Caco-2 (cell line): ENCODE measurements around the gene CDH6. TPM values are rescaled to one million over a fixed set of nuclear protein-coding genes. Genes with fewer than 3 reads are reported as not detected.

Source experiments
- BruUV-seq: library from RNA; stranded (reverse); fragments of 400-500 nt; replicated peaks from 2 replicates; lab custom pipeline; 2021; lab: Mats Ljungman, UMichigan
- CTCF ChIA-PET: fragments of 300-600 bp; sonication (Branson Sonifier 250); formaldehyde crosslinking; loops from one replicate; lab custom pipeline; 2022; ENCODE audit warnings: antibody characterized with exemption; lab: Charles Lee
- POLR2A ChIA-PET: fragments of 300-600 bp; sonication (Branson Sonifier 250); formaldehyde crosslinking; loops from one replicate; lab custom pipeline; 2022; ENCODE audit warnings: antibody characterized with exemption; lab: Charles Lee
- DNase-seq, 2 experiments: peaks; one replicate each; pipeline versions ENCODE4 v3.0.0 to v3.0.0-alpha.2; 2020 to 2022
- H3K27me3 ChIP-seq: replicated peaks from 2 replicates; pipeline ENCODE4 v1.6.0; 2011; ENCODE audit warnings: low read length; ENCODE audit not compliant: control insufficient read depth, insufficient read depth
- H3K36me3 ChIP-seq: 2 replicates; pipeline ENCODE4 v1.5.1; 2011; ENCODE audit warnings: low read length; ENCODE audit not compliant: control insufficient read depth, insufficient read depth
- H3K4me1 ChIP-seq: fragments of 250-450 bp; sonication (Bioruptor Pico); 2 replicates; pipeline ENCODE4 v1.5.1; 2020; ENCODE audit warnings: mild to moderate bottlenecking
- H3K4me3 ChIP-seq: 2 replicates; pipeline ENCODE4 v1.5.1; 2011; ENCODE audit warnings: low read depth, mild to moderate bottlenecking, control low read depth, low read length
- H3K9me3 ChIP-seq: fragments of 250-450 bp; sonication (Bioruptor Pico); 2 replicates; pipeline ENCODE4 v1.5.1; 2020; ENCODE audit warnings: mild to moderate bottlenecking, moderate library complexity
- H3K27ac Mint-ChIP-seq: one replicate; pipeline ENCODE4 v1.8.0; 2022; ENCODE audit warnings: mixed read lengths; ENCODE audit not compliant: unreplicated experiment
- H3K27me3 Mint-ChIP-seq: one replicate; pipeline ENCODE4 v1.8.0; 2022; ENCODE audit warnings: mixed read lengths; ENCODE audit not compliant: insufficient read depth, unreplicated experiment
- H3K36me3 Mint-ChIP-seq: one replicate; pipeline ENCODE4 v1.8.0; 2022; ENCODE audit warnings: mild to moderate bottlenecking, mixed read lengths; ENCODE audit not compliant: insufficient read depth, unreplicated experiment
- H3K4me1 Mint-ChIP-seq: one replicate; pipeline ENCODE4 v1.8.0; 2022; ENCODE audit warnings: low read depth, mixed read lengths; ENCODE audit not compliant: unreplicated experiment
- H3K4me3 Mint-ChIP-seq: one replicate; pipeline ENCODE4 v1.8.0; 2022; ENCODE audit warnings: mild to moderate bottlenecking, moderate library complexity, mixed read lengths; ENCODE audit not compliant: unreplicated experiment
- H3K9me3 Mint-ChIP-seq: one replicate; pipeline ENCODE4 v1.8.0; 2022; ENCODE audit warnings: mixed read lengths; ENCODE audit not compliant: unreplicated experiment
- intact Hi-C: fragments of 100-400 bp; cut with micrococcal nuclease; formaldehyde crosslinking; loops from one replicate; pipeline ENCODE4 v1.10.0; 2022; ENCODE audit not compliant: unreplicated experiment
- total RNA-seq: library from RNA; stranded (reverse); gene quantifications from 2 replicates; pipeline ENCODE4 v1.2.3, GENCODE V29; 2022
- TF ChIP-seq, protein P1 (sequence below), 2 experiments: fragments of 200-600 bp in 1 of 2; IDR thresholded peaks; 1 replicate in 1 of 2; 2 replicates in 1 of 2; pipeline versions ENCODE4 v1.5.1 to v1.8.0; 2011 to 2022; ENCODE audit warnings: antibody characterized with exemption in 1 of 2, control low read depth in 1 of 2, inconsistent platforms in 1 of 2, low read depth in 1 of 2, low read length in 1 of 2, mild to moderate bottlenecking in 1 of 2, moderate library complexity in 1 of 2; ENCODE audit not compliant: insufficient read depth in 1 of 2, severe bottlenecking in 1 of 2, unreplicated experiment in 1 of 2

CDH6 gene
- total RNA-seq, 1 experiment from 2014 or later, result 18.0 TPM

DNA sequence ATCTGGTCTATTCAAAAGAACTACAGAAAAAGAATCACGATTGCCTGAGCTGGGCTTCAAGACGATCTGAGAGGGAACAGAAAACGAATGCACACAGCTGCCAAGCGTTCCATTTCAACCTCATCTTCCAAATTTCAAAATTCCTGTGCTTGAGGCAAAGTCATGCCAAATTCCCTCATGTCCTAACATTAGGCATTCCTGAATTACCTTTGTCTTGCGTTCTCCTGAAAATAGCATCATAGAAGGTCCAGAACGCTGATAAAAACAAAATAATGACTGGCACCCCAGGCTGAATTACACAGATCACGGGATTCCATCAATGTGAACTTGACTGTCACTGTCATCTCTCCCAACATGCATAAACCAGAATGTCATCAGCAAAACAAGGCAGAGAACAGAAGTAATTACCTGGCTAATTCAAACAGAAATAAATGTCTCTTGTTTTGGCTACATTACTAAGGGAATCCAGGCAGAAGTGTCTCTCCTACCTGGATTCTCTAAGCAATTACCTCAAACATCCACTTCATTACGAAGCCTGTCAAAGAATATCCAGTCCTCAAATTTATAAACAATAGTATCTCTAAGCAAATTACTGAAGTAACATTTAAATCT is 12.0 kb upstream of the CDH6 start:
- no peak for DNase-seq
- H3K36me3 ChIP-seq, result no peaks in the 10 kb centered on the region
- Mint-ChIP-seq H3K27ac (no peak overlapping the region), H3K4me3 (no peak overlapping the region), H3K36me3 (no peaks in the 10 kb centered on the region), H3K4me1 (peaks cover 6% of the 10 kb centered on the region), H3K9me3 (peaks cover 9% of the 10 kb centered on the region), H3K27me3 (no peaks in the 10 kb centered on the region)
- no peaks in the 10 kb centered on the region for H3K27me3 ChIP-seq
- no peaks in the 10 kb centered on the region for H3K9me3 ChIP-seq
- no peaks in the 10 kb centered on the region for H3K4me1 ChIP-seq
- no peak overlapping the region for H3K4me3 ChIP-seq
- intact Hi-C loops, result no loop called here
- POLR2A ChIA-PET, result no interaction called here
- CTCF ChIA-PET, result no interaction called here
- TF ChIP-seq, protein P1, sequence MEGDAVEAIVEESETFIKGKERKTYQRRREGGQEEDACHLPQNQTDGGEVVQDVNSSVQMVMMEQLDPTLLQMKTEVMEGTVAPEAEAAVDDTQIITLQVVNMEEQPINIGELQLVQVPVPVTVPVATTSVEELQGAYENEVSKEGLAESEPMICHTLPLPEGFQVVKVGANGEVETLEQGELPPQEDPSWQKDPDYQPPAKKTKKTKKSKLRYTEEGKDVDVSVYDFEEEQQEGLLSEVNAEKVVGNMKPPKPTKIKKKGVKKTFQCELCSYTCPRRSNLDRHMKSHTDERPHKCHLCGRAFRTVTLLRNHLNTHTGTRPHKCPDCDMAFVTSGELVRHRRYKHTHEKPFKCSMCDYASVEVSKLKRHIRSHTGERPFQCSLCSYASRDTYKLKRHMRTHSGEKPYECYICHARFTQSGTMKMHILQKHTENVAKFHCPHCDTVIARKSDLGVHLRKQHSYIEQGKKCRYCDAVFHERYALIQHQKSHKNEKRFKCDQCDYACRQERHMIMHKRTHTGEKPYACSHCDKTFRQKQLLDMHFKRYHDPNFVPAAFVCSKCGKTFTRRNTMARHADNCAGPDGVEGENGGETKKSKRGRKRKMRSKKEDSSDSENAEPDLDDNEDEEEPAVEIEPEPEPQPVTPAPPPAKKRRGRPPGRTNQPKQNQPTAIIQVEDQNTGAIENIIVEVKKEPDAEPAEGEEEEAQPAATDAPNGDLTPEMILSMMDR (IDR thresholded peaks at IDR 0.05; ENCODE audit: insufficient read depth in 1 of 2, low read depth in 1 of 2, low read length in 1 of 2, severe bottlenecking in 1 of 2, unreplicated experiment in 1 of 2), result no peak
- no TSS peak for BruUV-seq

- DNase-seq, result no peak
- Mint-ChIP-seq H3K4me1 (peaks cover 6% of the 10 kb centered on the region), H3K27ac (no peak overlapping the region), H3K4me3 (no peak overlapping the region), H3K36me3 (no peaks in the 10 kb centered on the region), H3K27me3 (no peaks in the 10 kb centered on the region), H3K9me3 (peaks cover 9% of the 10 kb centered on the region)
- H3K4me1 ChIP-seq, result no peaks in the 10 kb centered on the region
- no TSS peak for BruUV-seq
- H3K27me3 ChIP-seq, result no peaks in the 10 kb centered on the region
- H3K36me3 ChIP-seq, result no peaks in the 10 kb centered on the region
- H3K4me3 ChIP-seq, result no peak overlapping the region
- intact Hi-C loops, result no loop called here
- TF ChIP-seq, protein P1 (IDR thresholded peaks at IDR 0.05; ENCODE audit: insufficient read depth in 1 of 2, low read depth in 1 of 2, low read length in 1 of 2, severe bottlenecking in 1 of 2, unreplicated experiment in 1 of 2), result no peak
- ChIA-PET CTCF (no interaction called here), POLR2A (no interaction called here)
- no peaks in the 10 kb centered on the region for H3K9me3 ChIP-seq
These were observed 11.3 kb upstream of the CDH6 start for GRCh38 chr5:31182136-31182535.

GRCh38 chr5:31185951-31186350 is 7.5 kb upstream of the CDH6 start:
- H3K4me1 ChIP-seq, result no peaks in the 10 kb centered on the region
- no peaks in the 10 kb centered on the region for H3K27me3 ChIP-seq
- DNase-seq, result no peak
- ChIA-PET POLR2A (no interaction called here), CTCF (interaction anchor here (0.6 to 1.0 kb wide), 2 partner anchors 33 to 46 kb away, joined by 3 read pairs; no protein-coding TSS in a partner anchor)
- H3K9me3 Mint-ChIP-seq, result no peaks in the 10 kb centered on the region
- no peaks in the 10 kb centered on the region for H3K36me3 Mint-ChIP-seq
- TF ChIP-seq, protein P1 (IDR thresholded peaks at IDR 0.05; ENCODE audit: insufficient read depth in 1 of 2, low read depth in 1 of 2, low read length in 1 of 2, severe bottlenecking in 1 of 2, unreplicated experiment in 1 of 2), result no peak
- peaks cover 6% of the 10 kb centered on the region for H3K4me1 Mint-ChIP-seq
- no peak overlapping the region for H3K4me3 Mint-ChIP-seq
- intact Hi-C loops, result loop anchor here (1.0 to 5.0 kb wide), 5 partner anchors 25 to 784 kb away; no protein-coding TSS in a partner anchor
- no TSS peak for BruUV-seq
- no peaks in the 10 kb centered on the region for H3K27me3 Mint-ChIP-seq
- H3K9me3 ChIP-seq, result no peaks in the 10 kb centered on the region
- no peak overlapping the region for H3K4me3 ChIP-seq
- no peak overlapping the region for H3K27ac Mint-ChIP-seq
- no peaks in the 10 kb centered on the region for H3K36me3 ChIP-seq
